ENCODE data around the gene TMEM150A. TPM values are rescaled to one million over a fixed set of nuclear protein-coding genes. Genes with fewer than 3 reads are reported as not detected.

The TMEM150A gene
- total and polyA plus RNA-seq, 2 of the 13 experiments (the other 11 are each of a cell fraction or from before 2014, with no cell fraction given): 30.1 to 70.4 TPM

DNA sequence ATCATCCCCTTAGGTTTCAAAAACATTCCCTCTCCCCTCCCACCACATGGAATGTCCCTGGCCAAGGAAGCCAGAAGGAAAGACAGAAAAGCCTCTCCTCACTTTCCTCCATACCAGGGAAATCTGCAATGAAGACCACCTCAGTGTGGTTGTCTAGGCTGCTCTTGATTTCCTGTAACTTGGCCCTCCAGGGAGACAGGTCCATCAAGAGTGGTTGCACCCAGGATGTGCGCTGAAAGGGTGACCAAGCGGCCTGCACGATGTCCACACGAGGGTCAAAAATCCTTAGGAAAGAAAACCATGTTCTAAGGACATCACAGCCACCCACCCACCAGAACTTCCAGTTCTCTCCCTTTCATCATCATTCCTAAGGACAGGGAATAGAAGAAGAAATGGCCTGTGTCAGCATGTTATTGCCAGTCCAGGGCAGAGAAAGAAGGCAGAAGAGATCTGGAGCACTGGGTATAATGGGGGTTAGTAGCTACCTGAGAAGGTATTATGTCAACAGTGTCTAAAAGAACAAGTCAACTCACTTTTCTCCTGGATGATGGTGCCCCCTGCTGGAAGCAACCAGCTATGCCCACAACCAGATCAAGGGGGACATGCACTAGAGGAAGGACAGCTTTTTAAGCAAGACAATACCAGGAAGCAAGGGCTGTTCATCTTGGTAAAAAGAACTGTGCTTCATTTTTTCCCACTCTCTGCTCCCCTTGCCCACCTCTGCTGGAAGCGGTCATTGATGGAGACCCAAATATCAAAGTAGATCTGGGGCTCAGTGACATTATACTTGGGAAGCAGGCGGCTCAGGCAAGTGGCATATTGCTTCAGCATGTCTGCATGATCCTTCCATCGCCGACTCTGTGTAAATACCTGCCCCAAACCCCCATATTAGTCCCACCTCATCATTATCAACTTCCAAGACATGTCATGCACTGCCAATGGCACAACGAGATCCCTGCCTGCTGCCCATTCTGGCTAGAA lies 50.5 kb downstream of the TMEM150A start (continued):
- TF ChIP-seq HHEX (CRISPR knock-in tag; IDR thresholded peaks at IDR 0.05): no peak
- TF ChIP-seq ZNF720 (CRISPR knock-in tag; IDR thresholded peaks at IDR 0.05): no peak
- no peak for TF ChIP-seq ZSCAN31 (CRISPR knock-in tag; IDR thresholded peaks at IDR 0.05; ENCODE audit: low read depth)
- TF ChIP-seq, protein P1, sequence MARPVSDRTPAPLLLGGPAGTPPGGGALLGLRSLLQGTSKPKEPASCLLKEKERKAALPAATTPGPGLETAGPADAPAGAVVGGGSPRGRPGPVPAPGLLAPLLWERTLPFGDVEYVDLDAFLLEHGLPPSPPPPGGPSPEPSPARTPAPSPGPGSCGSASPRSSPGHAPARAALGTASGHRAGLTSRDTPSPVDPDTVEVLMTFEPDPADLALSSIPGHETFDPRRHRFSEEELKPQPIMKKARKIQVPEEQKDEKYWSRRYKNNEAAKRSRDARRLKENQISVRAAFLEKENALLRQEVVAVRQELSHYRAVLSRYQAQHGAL (CRISPR knock-in tag; IDR thresholded peaks at IDR 0.05; ENCODE audit: not compliant biosample characterization): no peak
- no peak for TF ChIP-seq ZNF224 (CRISPR knock-in tag; IDR thresholded peaks at IDR 0.05)
- TF ChIP-seq HNF1A (IDR thresholded peaks at IDR 0.05; ENCODE audit: low read depth): no peak
- TF ChIP-seq HNF1A (CRISPR knock-in tag; IDR thresholded peaks at IDR 0.05; ENCODE audit: borderline replicate concordance): no peak
- no peak for TF ChIP-seq ZNF317 (CRISPR knock-in tag; IDR thresholded peaks at IDR 0.05)
- TF ChIP-seq, protein P2, sequence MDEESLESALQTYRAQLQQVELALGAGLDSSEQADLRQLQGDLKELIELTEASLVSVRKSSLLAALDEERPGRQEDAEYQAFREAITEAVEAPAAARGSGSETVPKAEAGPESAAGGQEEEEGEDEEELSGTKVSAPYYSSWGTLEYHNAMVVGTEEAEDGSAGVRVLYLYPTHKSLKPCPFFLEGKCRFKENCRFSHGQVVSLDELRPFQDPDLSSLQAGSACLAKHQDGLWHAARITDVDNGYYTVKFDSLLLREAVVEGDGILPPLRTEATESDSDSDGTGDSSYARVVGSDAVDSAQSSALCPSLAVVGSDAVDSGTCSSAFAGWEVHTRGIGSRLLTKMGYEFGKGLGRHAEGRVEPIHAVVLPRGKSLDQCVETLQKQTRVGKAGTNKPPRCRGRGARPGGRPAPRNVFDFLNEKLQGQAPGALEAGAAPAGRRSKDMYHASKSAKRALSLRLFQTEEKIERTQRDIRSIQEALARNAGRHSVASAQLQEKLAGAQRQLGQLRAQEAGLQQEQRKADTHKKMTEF (CRISPR knock-in tag; IDR thresholded peaks at IDR 0.05): peak; percentile 71
- TF ChIP-seq CEBPB (IDR thresholded peaks at IDR 0.05; ENCODE audit: borderline replicate concordance, low read depth, low read length): no peak
- TF ChIP-seq ZNF296 (CRISPR knock-in tag; conservative IDR thresholded peaks at IDR 0.05): no peak
- no peak for TF ChIP-seq PHF21A (CRISPR knock-in tag; IDR thresholded peaks at IDR 0.05)
- TF ChIP-seq ZBTB7A (CRISPR knock-in tag; IDR thresholded peaks at IDR 0.05): no peak
- TF ChIP-seq ZSCAN22 (CRISPR knock-in tag; IDR thresholded peaks at IDR 0.05): no peak
- no peak for TF ChIP-seq HIVEP1 (CRISPR knock-in tag; IDR thresholded peaks at IDR 0.05)
- no peak for TF ChIP-seq ZNF253 (CRISPR knock-in tag; IDR thresholded peaks at IDR 0.05; ENCODE audit: borderline replicate concordance)
- TF ChIP-seq, protein P3, sequence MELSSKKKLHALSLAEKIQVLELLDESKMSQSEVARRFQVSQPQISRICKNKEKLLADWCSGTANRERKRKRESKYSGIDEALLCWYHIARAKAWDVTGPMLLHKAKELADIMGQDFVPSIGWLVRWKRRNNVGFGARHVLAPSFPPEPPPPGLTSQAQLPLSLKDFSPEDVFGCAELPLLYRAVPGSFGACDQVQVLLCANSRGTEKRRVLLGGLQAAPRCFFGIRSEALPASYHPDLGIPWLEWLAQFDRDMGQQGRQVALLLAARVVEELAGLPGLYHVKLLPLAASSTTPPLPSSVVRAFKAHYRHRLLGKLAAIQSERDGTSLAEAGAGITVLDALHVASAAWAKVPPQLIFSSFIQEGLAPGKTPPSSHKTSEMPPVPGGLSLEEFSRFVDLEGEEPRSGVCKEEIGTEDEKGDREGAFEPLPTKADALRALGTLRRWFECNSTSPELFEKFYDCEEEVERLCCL (CRISPR knock-in tag; IDR thresholded peaks at IDR 0.05; ENCODE audit: borderline replicate concordance): 0 out of 2 replicates have a peak, but pooled peaks have one; percentile 62
- no peak for TF ChIP-seq ZSCAN30 (CRISPR knock-in tag; IDR thresholded peaks at IDR 0.05)
- TF ChIP-seq NRL (CRISPR knock-in tag; IDR thresholded peaks at IDR 0.05; ENCODE audit: borderline replicate concordance): no peak
- TF ChIP-seq HBP1 (CRISPR knock-in tag; IDR thresholded peaks at IDR 0.05; ENCODE audit: low read depth): 0 out of 2 replicates have a peak, but pooled peaks have one; percentile 51
